Measurements from ENCODE around the gene MPST. TPM values are rescaled to one million over a fixed set of nuclear protein-coding genes. Genes with fewer than 3 reads are reported as not detected.

MPST gene
- total RNA-seq, 1 experiment from 2014 or later = 66.6 TPM

DNA sequence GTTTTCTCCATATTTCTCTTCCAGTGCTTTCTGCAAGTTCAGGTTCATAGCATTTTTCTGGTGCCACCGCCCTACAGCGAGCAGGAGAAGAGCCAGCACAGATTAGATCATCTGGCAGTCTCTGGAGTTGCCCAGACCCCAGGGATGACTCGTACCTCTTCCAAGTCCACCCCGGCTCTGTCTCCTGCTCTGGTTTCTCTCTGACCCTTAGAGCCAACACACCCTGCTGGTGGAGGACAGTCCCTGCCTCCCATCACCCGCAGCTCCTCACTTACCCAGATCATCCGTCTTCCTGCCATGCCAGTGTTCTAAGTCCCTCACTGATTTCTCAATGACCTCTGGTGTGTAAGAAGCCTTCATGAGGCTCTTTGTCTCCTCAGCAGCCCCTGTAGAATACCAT, 28.3 kb upstream of the MPST start:
- BruUV-seq (replicated peaks) = no TSS peak
- peaks cover 65% of the 10 kb centered on the region for H3K27me3 ChIP-seq (replicated peaks; ENCODE audit: insufficient read depth, low read depth, low read length, poor library complexity)
- CTCF ChIA-PET = no interaction called here
- H3K4me3 ChIP-seq (ENCODE audit: low read depth, low read length, poor library complexity, severe bottlenecking) = no peak overlapping the region
- H3K27ac ChIP-seq (ENCODE audit: low read depth, low read length, poor library complexity, severe bottlenecking) = no peak overlapping the region
- no peaks in the 10 kb centered on the region for H3K4me1 ChIP-seq (ENCODE audit: insufficient read depth, low read length, poor library complexity, severe bottlenecking)
- DNase-seq (ENCODE audit: low spot score) = no peak
- H3K9me3 ChIP-seq (ENCODE audit: low read depth, low read length, poor library complexity, severe bottlenecking) = peaks cover 3% of the 10 kb centered on the region
- H3K36me3 ChIP-seq (ENCODE audit: insufficient read depth, low read length, poor library complexity, severe bottlenecking) = no peaks in the 10 kb centered on the region
- intact Hi-C loops (cut with micrococcal nuclease; ENCODE audit: unreplicated experiment) = no loop called here
- POLR2A ChIA-PET (ENCODE audit: low non-redundant PET) = no interaction called here
- TF ChIP-seq, protein P1, sequence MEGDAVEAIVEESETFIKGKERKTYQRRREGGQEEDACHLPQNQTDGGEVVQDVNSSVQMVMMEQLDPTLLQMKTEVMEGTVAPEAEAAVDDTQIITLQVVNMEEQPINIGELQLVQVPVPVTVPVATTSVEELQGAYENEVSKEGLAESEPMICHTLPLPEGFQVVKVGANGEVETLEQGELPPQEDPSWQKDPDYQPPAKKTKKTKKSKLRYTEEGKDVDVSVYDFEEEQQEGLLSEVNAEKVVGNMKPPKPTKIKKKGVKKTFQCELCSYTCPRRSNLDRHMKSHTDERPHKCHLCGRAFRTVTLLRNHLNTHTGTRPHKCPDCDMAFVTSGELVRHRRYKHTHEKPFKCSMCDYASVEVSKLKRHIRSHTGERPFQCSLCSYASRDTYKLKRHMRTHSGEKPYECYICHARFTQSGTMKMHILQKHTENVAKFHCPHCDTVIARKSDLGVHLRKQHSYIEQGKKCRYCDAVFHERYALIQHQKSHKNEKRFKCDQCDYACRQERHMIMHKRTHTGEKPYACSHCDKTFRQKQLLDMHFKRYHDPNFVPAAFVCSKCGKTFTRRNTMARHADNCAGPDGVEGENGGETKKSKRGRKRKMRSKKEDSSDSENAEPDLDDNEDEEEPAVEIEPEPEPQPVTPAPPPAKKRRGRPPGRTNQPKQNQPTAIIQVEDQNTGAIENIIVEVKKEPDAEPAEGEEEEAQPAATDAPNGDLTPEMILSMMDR (conservative IDR thresholded peaks at IDR 0.05; ENCODE audit: low read depth, low read length) = no peak
- no peak for TF ChIP-seq EZH2 (IDR thresholded peaks at IDR 0.05; ENCODE audit: borderline replicate concordance, low read depth, low read length, poor library complexity, severe bottlenecking)

DNA sequence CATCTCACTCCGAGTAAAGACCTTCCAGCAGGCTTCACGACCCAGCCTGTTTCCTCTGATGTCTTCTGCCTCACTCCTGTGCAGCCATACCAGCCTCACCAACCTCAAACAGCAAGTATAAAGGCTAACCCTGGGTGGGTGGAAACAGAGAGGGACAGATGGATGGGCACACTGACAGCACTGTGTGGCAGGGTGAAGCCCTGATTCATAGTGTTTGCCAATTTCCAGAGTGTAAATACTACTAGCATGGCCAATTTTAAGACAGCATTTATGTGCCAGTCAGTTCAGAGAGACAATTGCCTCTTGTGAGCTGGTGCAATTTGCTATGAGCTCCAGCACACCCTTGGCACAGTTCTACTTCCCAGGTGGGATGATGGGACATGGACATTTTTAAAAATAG, 21.8 kb upstream of the MPST start:
- H3K36me3 ChIP-seq (ENCODE audit: insufficient read depth, low read length, poor library complexity, severe bottlenecking) = no peaks in the 10 kb centered on the region
- ChIA-PET CTCF (no interaction called here), POLR2A (ENCODE audit: low non-redundant PET) (no interaction called here)
- DNase-seq (ENCODE audit: low spot score) = no peak
- no TSS peak for BruUV-seq (replicated peaks)
- intact Hi-C loops (cut with micrococcal nuclease; ENCODE audit: unreplicated experiment) = no loop called here
- H3K4me1 ChIP-seq (ENCODE audit: insufficient read depth, low read length, poor library complexity, severe bottlenecking) = no peaks in the 10 kb centered on the region
- peaks cover 21% of the 10 kb centered on the region for H3K27me3 ChIP-seq (replicated peaks; ENCODE audit: insufficient read depth, low read depth, low read length, poor library complexity)
- no peak overlapping the region for H3K27ac ChIP-seq (ENCODE audit: low read depth, low read length, poor library complexity, severe bottlenecking)
- TF ChIP-seq, protein P1 (conservative IDR thresholded peaks at IDR 0.05; ENCODE audit: low read depth, low read length) = no peak
- no peak for TF ChIP-seq EZH2 (IDR thresholded peaks at IDR 0.05; ENCODE audit: borderline replicate concordance, low read depth, low read length, poor library complexity, severe bottlenecking)
- H3K4me3 ChIP-seq (ENCODE audit: low read depth, low read length, poor library complexity, severe bottlenecking) = no peak overlapping the region
- no peaks in the 10 kb centered on the region for H3K9me3 ChIP-seq (ENCODE audit: low read depth, low read length, poor library complexity, severe bottlenecking)

- Histone ChIP-seq H3K4me3 (ENCODE audit: low read depth, low read length, poor library complexity, severe bottlenecking) (no peak overlapping the region), H3K27ac (ENCODE audit: low read depth, low read length, poor library complexity, severe bottlenecking) (no peak overlapping the region), H3K9me3 (ENCODE audit: low read depth, low read length, poor library complexity, severe bottlenecking) (no peaks in the 10 kb centered on the region), H3K27me3 (replicated peaks; ENCODE audit: insufficient read depth, low read depth, low read length, poor library complexity) (peaks cover 11% of the 10 kb centered on the region), H3K4me1 (ENCODE audit: insufficient read depth, low read length, poor library complexity, severe bottlenecking) (no peaks in the 10 kb centered on the region), H3K36me3 (ENCODE audit: insufficient read depth, low read length, poor library complexity, severe bottlenecking) (no peaks in the 10 kb centered on the region)
- no TSS peak for BruUV-seq (replicated peaks)
- ChIA-PET POLR2A (ENCODE audit: low non-redundant PET) (no interaction called here), CTCF (no interaction called here)
- intact Hi-C loops (cut with micrococcal nuclease; ENCODE audit: unreplicated experiment) = no loop called here
- no peak for TF ChIP-seq EZH2 (IDR thresholded peaks at IDR 0.05; ENCODE audit: borderline replicate concordance, low read depth, low read length, poor library complexity, severe bottlenecking)
- TF ChIP-seq, protein P1 (conservative IDR thresholded peaks at IDR 0.05; ENCODE audit: low read depth, low read length) = peak; percentile 35; the same call in 1 of the 2 replicates
- DNase-seq (ENCODE audit: low spot score) = no peak
Observed at GRCh38 chr22:36998620-36999351, 20.8 kb upstream of the MPST start.

Measured in A673 (cell line).